Measurements from ENCODE around the gene MYO7A. TPM values are rescaled to one million over a fixed set of nuclear protein-coding genes. Genes with fewer than 3 reads are reported as not detected.

Gene MYO7A
- total and polyA plus RNA-seq, 2 donors (not counting 3 experiments of a cell fraction or from before 2014, with no cell fraction given): 1.3 to 3.6 TPM

DNA sequence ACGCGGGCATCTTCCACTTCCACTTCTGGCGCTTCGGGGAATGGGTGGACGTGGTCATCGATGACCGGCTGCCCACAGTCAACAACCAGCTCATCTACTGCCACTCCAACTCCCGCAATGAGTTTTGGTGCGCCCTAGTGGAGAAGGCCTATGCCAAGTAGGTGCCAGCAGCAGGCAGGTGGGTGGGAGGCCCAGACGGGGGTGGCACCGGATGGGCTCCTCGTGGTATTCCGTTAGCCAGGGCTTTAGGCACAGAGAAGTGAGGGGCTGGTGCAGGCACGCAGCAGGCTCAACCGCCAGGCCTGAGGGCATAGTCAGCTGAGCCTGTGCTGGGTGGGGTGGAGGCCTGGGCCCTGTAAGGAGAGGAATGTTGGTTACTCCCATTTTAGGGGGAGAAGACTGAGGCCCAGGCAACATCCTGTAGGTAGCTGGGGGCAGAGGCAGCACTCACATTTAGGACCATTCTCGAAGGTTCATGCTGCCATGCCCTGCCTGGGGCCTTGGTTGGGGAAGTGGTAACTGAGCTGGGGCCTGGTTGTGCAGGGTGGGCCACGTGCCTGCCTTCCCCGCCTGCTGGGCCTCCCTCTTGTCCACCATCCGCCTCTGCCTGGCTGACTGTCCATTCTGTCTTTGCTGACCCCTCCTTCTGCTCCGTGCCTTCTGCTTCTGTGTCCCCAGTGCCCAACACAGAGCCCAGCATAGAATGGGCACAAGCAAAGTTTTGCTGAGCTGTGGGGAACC, 15.2 kb upstream of the MYO7A start:
- intact Hi-C loops (cut with micrococcal nuclease): loop anchor here (1.0 kb wide), 1 partner anchor 66 kb away; no protein-coding TSS in a partner anchor
- CTCF ChIA-PET: interaction anchor here (0.7 to 5.3 kb wide), 11 partner anchors 8 to 194 kb away, joined by 3 to 64 read pairs (median 4); partner anchors contain the start of gene CAPN5
- Histone ChIP-seq H2AFZ (ENCODE audit: low read depth, low read length) (no peak overlapping the region), H3K4me1 (ENCODE audit: control insufficient read depth, extremely low read depth, insufficient read depth, low read length) (peaks cover 12% of the 10 kb centered on the region), H3K4me3 (replicated peaks in 1 of 3; ENCODE audit: insufficient read depth in 1 of 3, low read depth in 1 of 3, low read length in 3 of 3) (no peak overlapping the region), H3K27ac (ENCODE audit: insufficient read depth, low read depth, low read length) (no peak overlapping the region), H3K79me2 (ENCODE audit: control insufficient read depth, insufficient read depth, low read length) (no peaks in the 10 kb centered on the region), H4K20me1 (replicated peaks; ENCODE audit: control insufficient read depth, extremely low read depth, insufficient read depth, low read length) (no peaks in the 10 kb centered on the region), H3K9me3 (replicated peaks; ENCODE audit: control insufficient read depth, insufficient read depth, low read length) (no peaks in the 10 kb centered on the region), H3K4me2 (ENCODE audit: insufficient read depth, low read length) (no peak overlapping the region), H3K36me3 (ENCODE audit: control insufficient read depth in 2 of 2, extremely low read depth in 1 of 2, insufficient read depth in 2 of 2, low read length in 2 of 2) (no peaks in the 10 kb centered on the region), H3K9me1 (replicated peaks; ENCODE audit: control insufficient read depth, extremely low read depth, insufficient read depth, low read length) (no peaks in the 10 kb centered on the region), H3K27me3 (ENCODE audit: control insufficient read depth in 2 of 2, insufficient read depth in 2 of 2, low read length in 2 of 2) (no peaks in the 10 kb centered on the region), H3K9ac (replicated peaks; ENCODE audit: extremely low read depth, insufficient read depth, low read length) (no peak overlapping the region)
- no TSS peak for BruUV-seq (replicated peaks)
- FAIRE-seq (no peak), DNase-seq (ENCODE audit: low read depth, low spot score) (no peak)
- POLR2A ChIA-PET: no interaction called here
- TF ChIP-seq JUN (IDR thresholded peaks at IDR 0.05; ENCODE audit: borderline replicate concordance, insufficient read depth, insufficient read length, low read depth) (no peak), FOS (IDR thresholded peaks at IDR 0.05; ENCODE audit: borderline replicate concordance, insufficient read depth, low read length) (no peak), CTCF (IDR thresholded peaks at IDR 0.05; ENCODE audit: extremely low read depth in 1 of 2, insufficient read depth in 1 of 2, low read depth in 1 of 2, low read length in 2 of 2) (no peak), POLR2AphosphoS5 (IDR thresholded peaks at IDR 0.05; ENCODE audit: insufficient read depth, low read depth, low read length) (no peak), POLR2A (IDR thresholded peaks at IDR 0.05; ENCODE audit: low read depth, low read length) (no peak), EZH2 (IDR thresholded peaks at IDR 0.05; ENCODE audit: borderline replicate concordance, low read depth, low read length, severe bottlenecking) (no peak), MAX (IDR thresholded peaks at IDR 0.05; ENCODE audit: insufficient read depth, insufficient read length) (no peak), GATA2 (IDR thresholded peaks at IDR 0.05; ENCODE audit: insufficient read depth, insufficient read length, low read depth, low read length) (no peak), MYC (IDR thresholded peaks at IDR 0.05; ENCODE audit: low read depth, low read length) (no peak)
- dilution Hi-C loops (cut with MboI; ENCODE audit: extremely low pct_ligation_motif_present, low sequenced_read_pairs): no loop called here

All from endothelial cell of umbilical vein (primary cell).